AG10803 (cell line): ENCODE measurements around the gene PLEK2.
A peak's percentile ranks its signal among the peaks of the same experiment; 100 is the strongest.
"Not testable (repeated sequence)": the region's sequence is repeated elsewhere in the genome, so short reads cannot be mapped to it uniquely, and the experiment has no call there.

Experiments
- DNase-seq: peaks from one replicate; pipeline ENCODE4 v3.0.0; 2010; ENCODE audit warnings: low read depth
- H3K4me3 ChIP-seq: 2 replicates; pipeline ENCODE4 v1.5.1; 2011; ENCODE audit warnings: mild to moderate bottlenecking, low read length, control low read depth
- TF ChIP-seq, protein P1 (sequence below): conservative IDR thresholded peaks from 2 replicates; pipeline ENCODE4 v1.5.1; 2011; ENCODE audit warnings: mild to moderate bottlenecking, low read length, control low read depth, inconsistent platforms

Gene PLEK2

DNA sequence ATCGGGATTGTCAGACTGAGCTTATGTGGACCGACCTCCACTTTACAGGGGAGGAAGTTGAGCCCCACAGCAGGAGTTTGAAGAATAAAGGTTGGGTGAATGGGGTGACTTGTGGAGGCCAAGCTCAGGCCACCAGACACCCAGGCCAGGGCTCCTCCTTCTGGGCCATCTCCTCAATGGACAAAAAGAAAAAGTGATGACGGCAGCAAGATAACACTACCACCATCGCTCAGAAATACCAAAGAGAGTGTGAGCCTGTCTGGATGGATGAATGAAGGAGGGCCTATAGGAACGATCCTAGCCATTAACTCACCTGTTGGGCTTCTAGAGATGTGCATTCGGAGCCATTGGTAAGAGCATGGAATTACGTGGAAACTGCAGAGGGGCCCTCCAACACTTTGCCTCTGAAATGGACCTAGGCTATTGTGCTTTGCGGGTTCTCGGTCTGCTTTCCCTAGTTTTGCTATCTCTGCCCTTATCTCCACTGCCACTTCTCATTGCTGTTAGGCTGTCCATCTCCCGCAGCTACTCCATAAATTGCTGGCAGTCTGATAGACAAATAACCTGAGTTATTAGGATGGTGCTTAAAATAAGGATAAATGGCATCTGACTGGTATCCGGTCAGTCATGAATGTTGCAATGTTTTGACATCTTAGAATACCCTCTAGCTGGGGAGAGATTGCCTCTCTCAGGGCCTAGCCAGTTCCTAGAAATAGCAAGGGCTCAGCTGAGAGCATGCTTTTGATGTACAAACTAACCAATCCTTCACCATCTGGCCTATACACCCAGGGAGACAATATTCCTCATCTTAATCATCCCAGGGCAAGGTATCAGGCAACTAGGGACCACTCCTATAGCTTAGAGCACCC lies 9.6 kb upstream of the PLEK2 start:
- DNase-seq: no peak
- no peak overlapping the region for H3K4me3 ChIP-seq
- TF ChIP-seq, protein P1, sequence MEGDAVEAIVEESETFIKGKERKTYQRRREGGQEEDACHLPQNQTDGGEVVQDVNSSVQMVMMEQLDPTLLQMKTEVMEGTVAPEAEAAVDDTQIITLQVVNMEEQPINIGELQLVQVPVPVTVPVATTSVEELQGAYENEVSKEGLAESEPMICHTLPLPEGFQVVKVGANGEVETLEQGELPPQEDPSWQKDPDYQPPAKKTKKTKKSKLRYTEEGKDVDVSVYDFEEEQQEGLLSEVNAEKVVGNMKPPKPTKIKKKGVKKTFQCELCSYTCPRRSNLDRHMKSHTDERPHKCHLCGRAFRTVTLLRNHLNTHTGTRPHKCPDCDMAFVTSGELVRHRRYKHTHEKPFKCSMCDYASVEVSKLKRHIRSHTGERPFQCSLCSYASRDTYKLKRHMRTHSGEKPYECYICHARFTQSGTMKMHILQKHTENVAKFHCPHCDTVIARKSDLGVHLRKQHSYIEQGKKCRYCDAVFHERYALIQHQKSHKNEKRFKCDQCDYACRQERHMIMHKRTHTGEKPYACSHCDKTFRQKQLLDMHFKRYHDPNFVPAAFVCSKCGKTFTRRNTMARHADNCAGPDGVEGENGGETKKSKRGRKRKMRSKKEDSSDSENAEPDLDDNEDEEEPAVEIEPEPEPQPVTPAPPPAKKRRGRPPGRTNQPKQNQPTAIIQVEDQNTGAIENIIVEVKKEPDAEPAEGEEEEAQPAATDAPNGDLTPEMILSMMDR: no peak

DNA sequence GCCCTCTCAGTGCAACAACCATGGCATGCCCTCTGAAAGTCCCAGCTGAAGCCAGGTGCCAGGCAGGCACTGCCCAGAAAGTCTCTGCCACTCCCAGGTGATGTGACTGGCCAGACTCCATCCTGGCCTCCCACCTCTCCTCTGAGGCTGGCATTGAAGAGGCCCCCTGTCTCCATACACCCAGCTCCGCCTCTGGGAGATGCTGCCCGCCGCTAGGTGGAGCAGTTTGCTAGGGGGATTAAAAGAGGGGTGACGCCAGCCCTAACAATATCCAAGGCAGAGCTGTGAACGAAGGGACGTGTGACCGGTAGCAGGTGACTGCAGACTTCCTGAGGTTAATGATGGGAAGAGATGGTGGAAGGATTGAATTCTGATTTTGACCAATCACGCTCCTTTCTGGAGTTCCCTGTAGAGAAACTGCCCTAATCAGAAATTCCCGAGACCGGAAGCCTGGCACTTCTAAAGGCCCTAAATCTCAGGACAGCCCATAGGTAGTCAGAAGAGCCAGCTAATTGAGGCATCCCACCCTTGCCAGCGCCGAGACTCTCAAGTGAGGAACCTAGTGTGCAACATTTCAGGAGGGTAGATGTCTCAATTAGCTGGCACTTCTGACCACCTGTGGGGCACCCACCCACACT lies 8.3 kb upstream of the PLEK2 start:
- DNase-seq: no peak
- no peak overlapping the region for H3K4me3 ChIP-seq
- TF ChIP-seq, protein P1: peak; percentile 37

DNA sequence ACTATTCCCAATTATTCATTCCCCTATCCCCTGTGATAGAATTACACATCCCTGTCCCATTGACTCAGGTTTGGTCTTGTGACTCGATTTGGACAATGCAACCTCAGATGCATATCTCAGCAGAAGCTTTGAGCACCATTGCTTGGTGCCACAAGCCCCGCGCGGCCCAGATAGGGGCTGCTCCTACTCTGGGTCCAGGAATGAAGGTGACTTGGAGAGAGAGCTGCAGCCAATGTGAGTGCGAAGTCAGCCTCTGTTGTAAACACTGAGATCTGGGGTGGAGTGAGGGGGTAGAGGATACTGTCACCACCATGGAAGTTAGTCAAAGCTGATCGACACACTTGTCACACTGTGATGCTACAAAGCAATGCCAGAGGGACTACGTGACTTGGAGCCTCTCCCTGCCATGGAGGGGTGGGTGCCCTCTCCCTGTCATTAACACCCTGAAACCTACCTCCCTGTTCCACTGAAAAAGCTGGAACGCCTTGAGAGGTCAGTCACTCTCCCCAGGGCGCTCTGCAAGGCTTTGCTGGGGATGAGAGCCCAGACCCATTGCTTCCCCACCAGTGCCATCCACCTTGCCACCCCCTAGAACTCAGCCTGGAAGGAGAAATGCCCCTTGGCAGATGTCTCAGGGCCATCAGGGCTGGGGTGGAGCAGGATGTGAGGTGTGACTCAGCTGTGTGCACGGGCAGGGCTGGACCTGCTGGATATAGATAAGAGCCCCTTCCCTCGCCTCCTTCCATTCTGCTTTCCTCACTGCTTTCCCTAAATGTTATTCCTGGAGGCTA lies 6.6 kb upstream of the PLEK2 start:
- DNase-seq: no peak
- TF ChIP-seq, protein P1: no peak
- no peak overlapping the region for H3K4me3 ChIP-seq

DNA sequence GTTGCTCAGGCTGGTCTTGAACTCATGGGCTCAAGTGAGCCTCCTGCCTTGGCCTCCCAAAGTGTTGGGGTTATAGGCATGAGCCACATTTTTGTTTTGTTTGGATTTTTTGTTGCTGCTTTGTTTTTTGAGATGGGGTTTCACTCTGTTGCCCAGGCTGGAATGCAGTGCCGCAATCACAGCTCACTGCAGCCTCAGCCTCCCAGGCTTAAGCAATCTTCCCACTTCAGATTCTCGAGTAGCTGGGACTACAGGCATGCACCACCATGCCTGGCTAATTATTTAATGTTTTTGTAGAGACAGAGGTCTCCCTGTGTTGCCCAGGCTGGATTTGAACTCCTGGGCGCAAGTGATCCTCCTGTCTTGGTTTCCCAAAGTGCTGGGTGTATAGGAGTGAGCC lies 5.7 kb upstream of the PLEK2 start:
- peak; percentile 69 for DNase-seq
- H3K4me3 ChIP-seq: no peak overlapping the region
- TF ChIP-seq, protein P1: no peak

DNA sequence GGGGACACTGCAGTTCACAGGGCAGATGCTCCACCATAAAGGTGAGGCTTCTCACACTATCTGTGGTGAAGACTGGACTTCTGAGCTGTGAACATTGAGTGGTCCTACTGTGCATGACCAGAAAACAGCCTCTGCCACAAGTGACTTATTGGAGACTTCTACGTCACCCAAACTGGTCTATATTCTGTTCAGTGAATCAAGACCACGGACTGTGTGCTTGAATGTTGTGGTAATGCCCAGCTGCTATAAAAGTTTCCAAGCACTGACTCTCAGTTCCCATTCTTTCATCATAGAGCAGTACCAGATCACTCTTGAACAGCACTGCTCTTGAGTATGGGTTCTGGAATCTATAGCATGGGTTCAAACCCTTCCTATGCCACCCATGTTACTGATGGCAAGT lies 4.8 kb upstream of the PLEK2 start:
- DNase-seq: no peak
- TF ChIP-seq, protein P1: no peak
- H3K4me3 ChIP-seq: no peak overlapping the region

DNA sequence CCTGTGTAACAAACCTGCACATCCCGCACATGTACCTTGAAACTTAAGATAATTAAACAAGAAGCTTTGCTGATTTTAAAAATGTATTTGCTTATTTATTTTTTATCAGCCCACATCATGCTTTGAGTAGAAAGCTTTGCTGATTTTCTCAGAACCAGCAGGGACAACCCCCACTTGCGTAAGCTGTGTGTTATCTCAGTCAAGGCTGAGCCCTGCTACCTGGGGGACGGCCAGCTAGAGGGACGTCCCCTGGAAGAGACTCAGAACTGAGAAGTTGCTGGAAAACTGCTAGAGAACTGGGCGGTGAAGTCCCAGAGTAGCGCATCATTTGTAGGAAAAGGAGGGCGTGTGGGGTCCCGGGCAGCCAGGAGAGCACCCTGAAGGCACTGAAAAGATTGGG lies 4.1 kb upstream of the PLEK2 start:
- TF ChIP-seq, protein P1: no peak
- DNase-seq: no peak
- H3K4me3 ChIP-seq: no peak overlapping the region

DNA sequence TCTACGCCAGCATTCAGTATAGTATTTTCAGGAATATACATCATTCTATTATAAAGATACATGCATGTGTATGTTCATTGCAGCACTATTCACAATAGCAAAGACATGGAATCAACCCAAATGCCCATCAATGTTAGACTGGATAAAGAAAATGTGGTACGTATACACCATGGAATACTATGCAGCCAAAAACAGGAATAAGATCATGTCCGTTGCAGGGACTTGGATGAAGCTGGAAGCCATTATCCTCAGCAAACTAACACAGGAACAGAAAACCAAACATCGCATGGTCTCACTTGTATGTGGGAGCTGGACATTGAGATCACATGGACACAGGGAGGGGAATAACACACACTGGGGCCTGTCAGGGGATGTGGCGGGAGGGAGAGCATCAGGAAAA lies 3.6 kb upstream of the PLEK2 start:
- not testable (repeated sequence) for DNase-seq, H3K4me3 ChIP-seq
